NCI-H446 treated with DMSO at 0.1 percent for 48 hours (cell line): Measurements from ENCODE around the gene TIMM8A.
"Not testable (repeated sequence)": the region's sequence is repeated elsewhere in the genome, so short reads cannot be mapped to it uniquely, and the experiment has no call there.

ENCODE experiments used
- DNase-seq: peaks from one replicate; lab custom pipeline; 2025; lab: John Stamatoyannopoulos, UW

The TIMM8A gene

GRCh38 chrX:101359966-101360365 lies 11.4 kb upstream of the TIMM8A start:
- DNase-seq = no peak

- DNase-seq = no peak
These were observed 8.7 kb upstream of the TIMM8A start for GRCh38 chrX:101357166-101357795.

- no peak for DNase-seq
These were observed 636 bp upstream of the TIMM8A start for GRCh38 chrX:101349193-101349562.

- DNase-seq = no peak
These were observed 587 bp downstream of the TIMM8A start for GRCh38 chrX:101347859-101348451.

GRCh38 chrX:101337776-101338271 lies 10.7 kb downstream of the TIMM8A start:
- DNase-seq = no peak

- not testable (repeated sequence) for DNase-seq
These were observed 14.2 kb downstream of the TIMM8A start for GRCh38 chrX:101334310-101334709.

GRCh38 chrX:101326600-101326999 lies 21.9 kb downstream of the TIMM8A start:
- DNase-seq = not testable (repeated sequence)

GRCh38 chrX:101303790-101304189 lies 44.8 kb downstream of the TIMM8A start:
- DNase-seq = no peak
